ENCODE results near the gene CENPK.

- TF ChIP-seq CTCF (IDR thresholded peaks at IDR 0.05), result no peak
- TF ChIP-seq POLR2A (IDR thresholded peaks at IDR 0.05), result no peak
Observed at GRCh38 chr5:65475336-65475735, 87.6 kb downstream of the CENPK start.

All from uterus (tissue), 2 donors.